T-helper 22 cell (primary cell): Measurements from ENCODE around the gene DST.

Source experiments
- DNase-seq: peaks from one replicate; pipeline ENCODE4 v3.0.0-alpha.2; 2020; ENCODE audit warnings: low read depth

Gene DST

DNA sequence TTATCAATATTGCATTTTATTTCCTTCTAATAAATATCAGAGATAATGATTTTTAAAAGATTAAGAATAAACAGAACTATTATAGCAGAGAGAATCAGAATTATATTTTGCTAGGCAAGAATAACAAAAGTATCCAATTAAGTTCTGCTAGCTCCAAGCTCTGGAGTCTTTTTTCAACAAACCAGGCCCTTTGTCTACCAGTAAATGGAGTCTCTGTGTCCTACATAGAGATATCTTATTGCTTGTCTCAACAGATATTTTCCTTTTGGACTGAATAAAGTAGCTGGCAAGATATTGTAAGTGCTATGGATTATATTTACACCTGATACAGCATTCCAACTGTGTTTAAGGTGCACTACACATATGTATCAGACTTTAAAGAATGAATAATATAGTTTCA is 107.1 kb downstream of the DST start:
- no peak for DNase-seq

DNA sequence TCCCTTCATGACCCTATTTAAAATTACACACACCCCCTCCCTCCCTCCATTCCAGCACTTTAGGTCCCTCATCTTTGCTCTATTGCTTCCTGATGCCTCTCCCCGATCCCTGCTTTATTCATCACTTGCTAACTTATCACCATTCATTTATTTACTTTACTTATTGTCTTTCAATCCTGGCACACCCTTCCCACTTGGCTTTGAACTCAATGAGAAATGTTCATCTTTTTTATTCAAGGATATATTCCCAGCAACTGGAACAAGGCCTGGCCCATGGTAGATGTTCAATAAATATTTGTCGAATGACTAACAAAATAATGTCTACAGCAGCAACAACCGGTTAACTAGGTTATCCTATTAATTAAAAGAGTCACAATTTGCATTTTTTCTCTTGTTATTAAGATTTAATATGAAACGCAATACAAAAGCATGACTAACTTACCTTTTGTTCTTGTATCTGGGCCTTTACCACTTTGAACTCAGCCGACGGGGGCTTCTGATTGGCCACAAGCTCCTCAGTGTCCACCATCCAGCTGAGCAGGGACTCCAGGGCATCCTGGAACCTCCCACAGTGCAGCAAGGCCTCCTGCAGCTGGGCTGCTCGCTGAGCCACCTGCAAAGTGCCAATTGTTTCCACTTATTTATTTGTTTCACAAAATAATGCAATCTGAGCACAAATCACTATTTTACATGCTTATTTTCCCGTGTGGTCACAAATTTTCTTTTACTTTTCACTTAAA is 107.8 kb downstream of the DST start:
- no peak for DNase-seq

DNA sequence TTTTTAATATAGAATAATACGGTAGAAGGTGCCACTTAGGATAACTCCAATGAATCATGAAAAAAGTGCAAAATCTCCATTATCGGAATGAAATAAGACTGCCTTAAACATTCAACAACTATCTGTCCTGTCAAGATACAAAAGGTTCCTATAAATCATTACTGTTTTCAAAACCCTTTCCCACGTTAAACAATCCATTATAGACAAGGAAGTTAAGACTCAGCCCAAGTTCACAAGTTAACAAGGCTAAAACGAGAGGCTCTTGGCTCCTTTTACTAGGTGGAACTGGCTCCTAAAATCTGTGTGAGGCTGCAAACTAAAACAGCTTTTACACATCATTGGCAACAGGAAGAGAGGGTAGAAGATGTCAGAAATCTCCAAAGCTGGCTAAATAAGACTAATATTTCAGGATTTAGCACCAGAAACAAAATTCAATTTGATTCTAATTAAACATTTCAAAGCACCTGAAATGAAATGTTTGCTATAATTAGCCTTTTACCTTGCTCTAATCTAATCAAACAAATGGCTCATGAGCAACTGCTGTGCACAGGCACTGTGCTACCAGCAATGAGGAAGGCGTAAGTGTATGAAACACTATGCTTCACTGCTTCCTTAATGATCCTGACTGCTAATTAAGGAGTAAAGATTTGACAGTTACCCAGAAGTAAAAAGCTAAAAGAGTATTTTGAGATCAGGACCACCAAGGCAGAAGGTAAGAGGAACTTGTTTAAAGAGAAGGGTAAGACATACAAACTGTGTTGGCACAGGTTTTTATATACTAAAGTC is 109.7 kb downstream of the DST start:
- no peak for DNase-seq

DNA sequence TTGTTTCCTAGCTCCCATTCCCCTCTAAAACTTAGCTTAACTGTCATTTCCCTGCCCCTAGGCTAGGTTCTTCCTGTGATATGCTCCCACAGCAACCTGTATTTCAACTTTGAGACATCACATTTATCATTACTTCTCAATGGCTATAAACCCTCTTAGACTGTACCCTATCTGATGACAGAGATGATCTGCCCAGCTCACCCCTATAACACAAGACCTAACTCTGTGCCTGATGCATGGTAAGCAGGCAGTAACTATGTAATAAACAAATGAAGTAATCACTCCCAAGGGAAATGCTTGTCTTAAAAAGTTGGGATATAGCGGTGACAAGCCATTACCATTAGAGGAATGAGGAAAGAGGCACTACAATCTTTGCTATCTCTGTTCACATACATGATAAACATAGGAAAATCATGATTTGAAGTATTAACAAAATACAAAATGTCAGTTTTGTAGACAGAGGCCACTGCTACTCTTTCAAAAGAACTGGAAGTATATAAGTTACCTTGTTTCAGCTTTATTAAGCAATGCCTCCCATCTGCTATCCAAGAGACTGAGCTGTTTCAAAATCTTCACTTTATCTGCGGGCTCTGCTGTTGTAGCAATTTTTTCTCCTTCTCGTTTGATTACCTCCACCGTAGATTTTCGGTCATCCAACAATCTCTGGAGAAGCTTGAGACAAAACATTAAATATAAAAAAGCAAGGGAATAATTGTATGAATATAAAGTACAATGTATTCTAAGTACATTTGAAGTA is 110.7 kb downstream of the DST start:
- no peak for DNase-seq

DNA sequence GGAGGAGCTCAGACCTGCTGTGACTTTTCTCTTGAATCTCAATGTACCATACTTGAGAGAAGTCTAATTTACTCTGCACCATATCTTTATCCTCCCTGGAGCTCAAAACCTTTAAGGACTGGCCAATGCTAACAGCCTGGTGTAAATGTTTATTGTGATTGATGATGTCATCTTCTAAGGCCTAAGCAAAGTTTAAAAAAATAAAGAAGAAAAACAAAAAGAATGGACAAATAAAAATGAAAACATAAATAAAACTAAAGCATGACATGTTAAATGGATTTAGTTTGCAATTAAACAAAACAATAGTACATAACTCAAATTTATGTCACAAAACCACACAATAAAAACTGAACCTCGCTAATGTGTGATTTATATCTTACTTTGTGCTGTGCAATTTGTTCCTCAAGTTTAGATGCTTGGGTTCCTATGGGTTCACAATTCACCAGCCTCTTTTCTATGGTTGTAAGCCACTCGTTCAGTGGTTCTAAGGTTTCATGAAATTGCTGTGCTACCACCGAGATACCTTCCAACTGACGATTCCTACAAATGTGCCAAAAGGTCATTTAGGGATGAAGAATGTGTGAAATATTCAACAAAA is 113.0 kb downstream of the DST start:
- no peak for DNase-seq

DNA sequence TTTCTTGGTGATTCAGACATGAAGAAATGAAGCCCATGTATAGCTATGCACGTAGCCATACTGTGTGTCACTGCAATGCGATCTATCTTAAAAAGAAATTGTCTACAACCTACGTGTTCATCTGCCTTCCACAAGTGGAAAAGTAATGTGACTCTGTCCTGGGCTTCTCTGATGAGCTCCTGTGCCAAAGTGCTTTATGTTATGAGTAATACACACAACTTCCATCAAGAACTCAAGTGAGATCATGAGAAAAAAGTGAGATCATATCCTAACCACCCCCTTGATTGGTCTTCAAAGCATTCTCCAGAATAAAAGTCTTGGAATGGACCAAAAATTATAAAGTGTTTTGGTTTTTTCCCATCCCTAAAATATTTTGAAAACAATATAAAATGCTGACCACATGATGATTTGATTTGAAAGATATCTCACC is 114.3 kb downstream of the DST start:
- DNase-seq: no peak

DNA sequence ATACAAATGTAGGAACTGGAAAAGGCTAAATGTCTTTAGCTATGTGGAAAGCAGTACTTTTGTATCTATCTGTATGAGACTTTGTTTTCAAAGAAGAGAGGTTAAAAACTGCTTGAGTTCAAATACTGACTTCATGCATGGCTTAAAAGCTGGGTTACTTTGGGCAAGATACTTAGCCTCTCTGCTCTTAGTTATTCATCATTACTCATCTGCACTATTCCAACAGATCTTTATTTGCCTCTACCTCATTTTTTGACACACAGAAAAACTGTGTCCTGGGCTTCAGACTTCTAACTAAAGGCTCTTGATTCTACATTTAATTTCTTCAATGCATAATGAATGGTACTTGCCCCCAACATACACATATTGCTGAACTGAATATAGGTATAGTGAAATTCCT is 114.8 kb downstream of the DST start:
- DNase-seq: no peak

DNA sequence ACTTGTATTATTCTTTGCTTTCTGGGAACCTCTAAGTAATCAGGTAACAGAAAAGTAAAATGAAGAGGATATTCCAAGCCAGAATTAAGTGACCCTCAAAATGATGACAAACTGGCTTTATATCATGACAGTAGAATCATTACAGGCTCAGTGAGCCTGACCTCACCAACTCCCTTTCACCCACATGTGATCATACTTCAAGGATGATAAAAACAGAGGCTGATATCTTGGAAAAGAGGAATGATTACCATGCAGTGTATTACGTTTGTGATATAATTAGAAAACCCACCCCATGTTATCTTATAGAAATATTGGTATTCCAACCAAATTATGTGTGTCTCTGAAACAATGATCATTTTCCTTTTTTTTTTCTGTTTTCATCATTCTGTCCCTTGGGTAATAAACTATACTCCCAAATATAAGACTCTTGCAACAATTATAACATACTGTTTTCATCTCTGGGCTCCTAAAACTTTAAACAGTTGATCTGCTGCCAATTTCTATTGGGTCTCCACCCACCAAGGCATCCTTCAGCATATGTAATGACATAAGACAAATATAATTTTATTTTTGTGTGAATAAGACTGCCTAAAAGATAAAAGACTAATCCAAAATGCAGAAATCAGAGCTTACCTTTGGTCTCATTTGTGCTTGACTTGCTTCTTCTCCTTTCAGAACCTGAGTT is 115.7 kb downstream of the DST start:
- DNase-seq: no peak

DNA sequence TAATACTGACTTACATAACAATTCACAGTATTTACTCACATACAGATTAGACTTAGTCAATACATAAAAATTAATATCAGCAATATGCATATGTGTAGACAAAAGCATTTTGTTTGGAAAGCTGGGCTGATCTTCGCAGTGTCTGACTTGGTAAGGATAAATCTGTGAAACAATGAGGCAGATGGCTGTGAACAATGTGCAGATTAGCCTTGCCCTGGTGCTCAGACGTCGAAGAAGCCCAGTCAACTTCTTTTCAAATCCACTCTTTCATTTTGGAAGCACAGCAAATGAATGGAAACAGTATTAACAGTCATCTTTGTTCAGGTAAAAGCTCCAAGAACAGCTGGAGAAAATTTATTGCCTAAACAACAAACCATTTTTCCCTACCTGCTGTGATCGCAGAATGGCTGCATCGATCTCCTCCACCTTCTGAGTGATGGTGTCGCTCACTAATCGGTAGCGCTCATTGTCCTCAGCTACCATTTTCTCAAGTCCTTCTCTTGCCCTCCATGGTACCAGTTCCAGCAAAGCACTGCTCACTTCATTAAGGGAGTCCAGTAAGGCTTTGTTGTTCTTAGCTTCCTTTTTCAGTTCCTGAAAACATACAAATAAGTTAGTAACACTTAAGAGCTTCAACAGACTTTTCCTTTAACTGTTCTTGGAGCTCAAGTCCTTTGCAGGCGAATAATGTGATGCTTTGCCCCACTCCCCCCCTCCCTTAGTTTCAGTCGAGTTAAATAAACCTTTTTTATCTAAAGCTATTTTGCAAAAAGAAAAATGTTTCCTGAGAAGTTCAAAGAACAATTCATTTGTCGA is 116.5 kb downstream of the DST start:
- DNase-seq: no peak

DNA sequence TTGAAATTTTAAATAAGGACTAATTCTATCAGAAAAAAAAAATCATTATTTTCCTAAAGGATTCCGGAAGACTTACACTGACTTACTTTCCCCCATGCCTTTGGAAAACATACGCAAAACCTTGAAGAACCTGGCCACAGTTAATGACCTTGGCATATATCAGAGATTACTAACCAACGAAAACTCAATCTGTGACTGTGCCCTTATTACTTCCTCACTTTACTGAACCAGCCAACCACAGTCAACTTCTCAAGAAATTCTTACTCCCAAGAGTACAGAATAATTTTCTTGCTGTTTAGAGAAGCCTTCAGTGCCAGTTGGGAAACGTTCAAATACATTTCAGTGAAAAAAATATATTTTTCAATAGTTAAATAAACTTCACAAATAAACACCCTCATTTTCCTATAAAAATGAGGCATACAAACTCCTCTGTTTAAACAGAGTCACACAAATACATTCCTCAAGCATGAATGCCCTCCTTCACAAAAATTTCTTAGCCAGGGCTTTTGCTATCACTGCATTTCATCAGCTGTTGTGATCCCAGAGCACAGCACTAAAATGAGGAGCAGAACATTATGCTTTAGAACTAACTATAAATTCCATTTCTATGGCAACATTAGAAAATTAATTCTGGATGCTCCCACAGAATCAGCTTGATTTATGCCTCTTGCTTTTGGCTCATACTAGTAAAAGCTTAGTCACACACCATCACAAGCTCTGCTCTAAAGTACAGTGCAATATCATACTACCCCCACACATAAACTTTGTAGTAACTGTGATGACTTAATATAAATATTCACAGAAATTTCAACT is 117.6 kb downstream of the DST start:
- DNase-seq: no peak

DNA sequence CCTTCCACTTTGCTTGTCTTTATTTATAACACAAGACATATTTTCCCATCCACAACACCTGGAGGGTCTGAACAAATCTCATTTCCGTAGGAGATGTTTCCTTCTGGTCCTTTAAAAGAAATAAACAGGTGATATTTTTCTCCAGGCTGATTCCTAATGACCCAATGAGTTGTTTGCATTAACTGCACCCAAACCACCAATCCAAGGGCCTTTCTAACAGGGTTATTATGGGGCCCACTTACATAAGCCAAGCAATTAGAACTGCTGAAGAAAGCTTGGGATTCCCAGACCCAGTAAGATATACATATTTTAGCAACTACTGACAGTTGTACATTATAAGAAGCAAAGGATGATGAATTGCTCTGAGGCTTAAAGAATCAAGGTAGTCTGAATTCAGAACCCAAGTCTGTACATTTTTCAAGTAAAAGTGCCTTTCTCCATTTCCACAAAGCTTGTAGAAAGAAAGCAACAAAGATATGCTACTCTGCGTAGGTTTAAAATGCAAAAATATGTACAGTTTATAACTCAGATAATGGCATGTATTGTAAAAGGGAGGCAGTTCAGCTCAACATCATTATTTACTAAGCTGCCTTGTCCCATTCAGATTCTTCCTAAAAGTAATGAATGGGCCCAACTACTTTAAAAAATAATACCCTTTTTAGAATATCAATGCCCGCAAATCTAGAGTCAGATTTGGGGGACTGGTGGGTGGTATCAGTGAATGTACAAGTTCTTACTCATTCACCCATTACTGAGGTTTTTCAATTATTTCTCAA is 120.0 kb downstream of the DST start:
- no peak for DNase-seq

DNA sequence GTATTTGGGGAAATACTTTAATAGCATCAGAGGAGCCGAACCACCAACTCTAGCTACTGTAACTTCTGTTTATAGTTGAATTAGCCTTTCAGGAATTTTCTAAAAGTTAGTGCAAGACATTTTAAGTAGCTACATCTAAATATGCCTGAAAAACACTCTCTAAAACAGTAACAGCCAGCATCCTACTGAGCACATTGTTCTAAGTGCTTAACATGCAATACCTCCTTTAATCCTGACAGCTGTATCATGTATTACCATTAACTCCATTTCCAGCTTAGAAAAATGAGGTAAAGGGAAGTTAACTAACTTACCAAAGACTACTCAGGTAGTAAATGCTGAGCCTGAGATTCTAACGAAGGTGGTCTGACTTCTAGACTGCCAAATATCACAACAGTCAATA is 120.7 kb downstream of the DST start:
- no peak for DNase-seq

DNA sequence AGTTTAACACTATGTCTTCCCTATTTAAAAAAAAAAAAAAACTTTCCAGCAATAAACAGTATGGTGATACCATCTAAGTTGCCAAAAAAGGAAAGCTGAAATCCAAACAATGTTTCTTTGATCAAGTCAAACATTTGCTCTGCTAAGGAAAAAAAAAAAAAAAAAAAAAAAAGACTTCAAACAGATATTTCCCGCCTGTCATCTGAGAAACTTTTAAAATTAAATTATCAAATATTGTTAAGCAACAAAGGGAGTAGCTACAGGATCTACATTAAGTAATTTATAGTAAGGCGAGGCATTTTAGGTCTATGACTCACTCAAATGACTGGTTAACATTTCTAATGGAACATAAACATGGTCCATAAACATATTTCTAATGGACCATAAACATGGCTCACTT is 121.2 kb downstream of the DST start:
- DNase-seq: no peak

DNA sequence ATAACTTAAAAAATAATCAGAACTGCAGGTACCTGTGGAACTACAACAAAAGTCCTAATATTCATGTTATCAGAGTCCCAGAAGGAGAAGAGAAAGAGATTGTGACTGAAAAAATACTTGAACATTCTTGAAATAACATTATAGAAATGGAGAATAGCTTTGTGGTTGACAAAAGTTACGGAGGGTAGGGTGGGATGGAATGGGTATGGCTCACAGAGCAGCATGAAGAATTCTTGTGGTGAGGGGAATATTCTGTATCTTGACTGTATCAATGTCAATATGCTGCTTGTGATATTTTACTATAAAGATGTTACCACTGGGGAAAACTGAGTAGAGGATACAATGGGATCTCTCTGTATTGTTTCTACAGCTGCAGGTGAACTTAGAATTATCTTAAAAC is 122.5 kb downstream of the DST start:
- DNase-seq: no peak

DNA sequence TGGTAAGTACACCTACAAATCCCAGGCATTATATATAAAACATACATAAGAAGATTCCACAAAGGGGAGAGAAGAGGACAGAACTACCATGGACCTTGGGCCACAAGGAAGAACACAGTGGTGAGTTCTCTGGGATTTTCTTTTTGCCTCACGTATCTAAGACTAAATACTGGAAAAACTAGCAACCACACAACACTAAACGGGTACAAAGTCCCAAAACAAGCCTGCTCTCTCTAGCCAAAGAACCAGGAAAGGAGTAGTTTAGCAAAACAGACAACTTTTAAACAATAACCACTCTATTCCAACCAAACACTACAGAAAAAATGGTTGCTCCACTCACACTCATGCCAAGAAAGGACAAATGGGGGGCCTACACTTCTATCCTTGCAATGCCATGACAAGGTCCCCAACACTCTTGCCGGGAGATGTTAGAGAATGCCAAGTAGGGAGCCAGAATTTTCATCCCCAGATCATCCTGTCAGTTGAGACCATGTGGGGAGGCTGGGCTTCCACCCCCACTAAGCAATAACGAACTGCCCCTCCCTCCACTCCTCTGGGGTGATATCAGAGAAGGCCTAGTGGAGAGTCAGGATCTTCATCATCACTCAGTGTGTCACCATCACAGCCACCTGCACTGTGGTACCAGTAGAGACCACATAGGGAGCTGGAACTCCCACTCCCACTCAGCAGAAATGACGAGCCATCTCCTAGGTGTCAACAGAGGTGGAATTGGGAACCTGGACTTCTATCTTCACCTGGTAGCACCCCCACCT is 123.5 kb downstream of the DST start:
- no peak for DNase-seq

DNA sequence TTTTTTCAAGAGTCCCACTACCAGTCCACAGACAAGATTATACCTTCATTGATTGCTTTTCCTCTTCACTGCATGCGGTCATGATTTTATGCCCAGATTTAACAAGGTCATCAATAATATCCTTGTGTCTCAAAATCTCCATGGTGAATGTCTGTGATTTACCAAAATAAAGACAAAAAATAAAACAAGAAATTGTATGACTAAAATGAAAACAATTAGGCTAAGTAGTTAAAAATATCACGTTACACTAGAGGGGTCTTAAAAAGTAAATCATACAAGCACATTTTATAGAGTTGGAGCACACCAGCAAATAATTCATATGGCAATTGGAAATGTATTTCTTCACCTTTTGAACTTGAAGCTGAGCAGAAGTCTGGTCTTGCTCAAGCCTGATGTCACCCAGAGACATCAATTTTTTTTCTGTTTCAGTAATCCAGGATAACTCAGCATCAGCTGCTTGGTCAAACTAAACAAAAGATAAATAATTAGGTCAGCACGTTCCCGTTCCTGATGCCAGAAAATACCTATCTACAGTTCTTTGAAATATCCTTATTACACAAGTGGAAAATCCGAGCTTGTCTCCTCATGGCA is 125.4 kb downstream of the DST start:
- no peak for DNase-seq

DNA sequence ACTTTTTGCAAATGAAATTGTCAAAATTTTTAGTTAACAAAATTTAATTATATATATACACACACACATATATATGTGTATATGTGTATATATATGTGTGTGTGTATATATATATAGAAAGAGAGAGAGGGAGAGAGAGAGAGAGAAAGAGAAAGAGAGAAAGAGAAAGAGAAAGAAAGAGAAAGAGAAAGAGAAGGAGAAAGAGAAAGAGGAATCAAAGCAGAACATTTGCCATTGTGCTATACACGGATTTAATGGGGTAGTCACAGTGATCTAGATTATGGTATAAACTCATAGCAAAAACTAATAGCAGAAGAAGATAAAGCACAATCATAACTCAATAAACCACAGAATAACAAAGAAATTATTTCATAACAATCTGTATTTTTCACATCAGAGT is 126.7 kb downstream of the DST start:
- DNase-seq: no peak
